ENCODE results near the gene TMEM240. TPM values are rescaled to one million over a fixed set of nuclear protein-coding genes. Genes with fewer than 3 reads are reported as not detected.

The TMEM240 gene
- total RNA-seq, 4 donors from 2014 or later: 0.57 to 2.6 (median 2.0) TPM; not detected in 1

DNA sequence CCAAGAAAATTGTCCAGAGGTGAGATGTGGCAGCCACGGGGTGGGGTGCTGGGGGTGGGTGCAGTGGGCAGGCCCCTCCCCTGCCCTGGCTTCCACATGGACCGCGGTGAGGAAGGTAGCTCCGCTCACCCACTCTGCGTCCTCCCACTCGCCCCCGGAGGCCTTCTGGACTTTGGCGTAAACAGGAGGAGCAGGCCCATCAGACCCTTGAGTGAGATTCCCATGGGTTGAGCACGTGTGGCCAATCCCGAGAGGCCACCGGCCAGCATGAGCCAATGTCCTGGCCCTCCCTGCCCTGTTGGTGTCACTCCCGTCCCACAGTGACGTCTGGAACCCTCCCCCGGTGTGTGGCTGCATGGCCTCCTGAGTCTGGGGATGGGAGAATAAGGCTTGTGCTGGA is 8.2 kb upstream of the TMEM240 start:
- H3K4me3 ChIP-seq (ENCODE audit: low read depth, poor library complexity, severe bottlenecking): no peak overlapping the region
- no peak for DNase-seq (ENCODE audit: low spot score in 2 of 2)
- intact Hi-C loops (cut with DNase I; ENCODE audit: low total_unique reads): no loop called here
- 73 to 81% methylated on average over 12 to 14 of the region's 14 CpGs for WGBS, 2 donors
- TF ChIP-seq POLR2A (IDR thresholded peaks at IDR 0.05): no peak
- TF ChIP-seq, protein P1, sequence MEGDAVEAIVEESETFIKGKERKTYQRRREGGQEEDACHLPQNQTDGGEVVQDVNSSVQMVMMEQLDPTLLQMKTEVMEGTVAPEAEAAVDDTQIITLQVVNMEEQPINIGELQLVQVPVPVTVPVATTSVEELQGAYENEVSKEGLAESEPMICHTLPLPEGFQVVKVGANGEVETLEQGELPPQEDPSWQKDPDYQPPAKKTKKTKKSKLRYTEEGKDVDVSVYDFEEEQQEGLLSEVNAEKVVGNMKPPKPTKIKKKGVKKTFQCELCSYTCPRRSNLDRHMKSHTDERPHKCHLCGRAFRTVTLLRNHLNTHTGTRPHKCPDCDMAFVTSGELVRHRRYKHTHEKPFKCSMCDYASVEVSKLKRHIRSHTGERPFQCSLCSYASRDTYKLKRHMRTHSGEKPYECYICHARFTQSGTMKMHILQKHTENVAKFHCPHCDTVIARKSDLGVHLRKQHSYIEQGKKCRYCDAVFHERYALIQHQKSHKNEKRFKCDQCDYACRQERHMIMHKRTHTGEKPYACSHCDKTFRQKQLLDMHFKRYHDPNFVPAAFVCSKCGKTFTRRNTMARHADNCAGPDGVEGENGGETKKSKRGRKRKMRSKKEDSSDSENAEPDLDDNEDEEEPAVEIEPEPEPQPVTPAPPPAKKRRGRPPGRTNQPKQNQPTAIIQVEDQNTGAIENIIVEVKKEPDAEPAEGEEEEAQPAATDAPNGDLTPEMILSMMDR (IDR thresholded peaks at IDR 0.05): no peak

DNA sequence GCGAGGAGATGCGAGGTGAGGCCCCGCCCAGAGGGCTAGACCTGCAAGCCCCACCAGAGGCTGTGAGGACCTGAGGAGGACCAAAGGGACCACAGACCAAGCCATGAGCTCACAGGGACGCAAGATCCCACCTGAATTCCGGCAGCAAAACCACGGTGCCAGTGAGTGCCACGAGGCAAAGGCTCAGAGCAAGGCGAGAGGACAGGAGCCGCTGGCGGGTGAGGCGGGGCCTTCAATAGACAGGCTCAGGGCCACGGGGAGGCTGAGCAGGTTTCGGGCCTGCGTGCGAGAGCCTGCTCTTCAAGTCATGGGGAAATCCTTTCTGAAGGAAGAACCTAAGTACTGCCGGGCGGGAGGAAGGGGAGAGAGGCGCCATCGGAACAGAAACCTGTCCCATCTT is 7.1 kb upstream of the TMEM240 start:
- no peak overlapping the region for H3K4me3 ChIP-seq (ENCODE audit: low read depth, poor library complexity, severe bottlenecking)
- TF ChIP-seq, protein P1 (IDR thresholded peaks at IDR 0.05): no peak
- TF ChIP-seq POLR2A (IDR thresholded peaks at IDR 0.05): no peak
- intact Hi-C loops (cut with DNase I; ENCODE audit: low total_unique reads): no loop called here
- WGBS, 2 donors: 87 to 90% methylated on average over 17 to 19 of the region's 19 CpGs
- DNase-seq (ENCODE audit: low spot score in 2 of 2): no peak

GRCh38 chr1:1547011-1547410 is 6.6 kb upstream of the TMEM240 start:
- WGBS, 2 donors: 86 to 89% methylated on average over 9 of the region's 9 CpGs
- no peak for DNase-seq (ENCODE audit: low spot score in 2 of 2)
- H3K4me3 ChIP-seq (ENCODE audit: low read depth, poor library complexity, severe bottlenecking): no peak overlapping the region
- intact Hi-C loops (cut with DNase I; ENCODE audit: low total_unique reads): no loop called here
- no peak for TF ChIP-seq POLR2A (IDR thresholded peaks at IDR 0.05)
- TF ChIP-seq, protein P1 (IDR thresholded peaks at IDR 0.05): no peak

DNA sequence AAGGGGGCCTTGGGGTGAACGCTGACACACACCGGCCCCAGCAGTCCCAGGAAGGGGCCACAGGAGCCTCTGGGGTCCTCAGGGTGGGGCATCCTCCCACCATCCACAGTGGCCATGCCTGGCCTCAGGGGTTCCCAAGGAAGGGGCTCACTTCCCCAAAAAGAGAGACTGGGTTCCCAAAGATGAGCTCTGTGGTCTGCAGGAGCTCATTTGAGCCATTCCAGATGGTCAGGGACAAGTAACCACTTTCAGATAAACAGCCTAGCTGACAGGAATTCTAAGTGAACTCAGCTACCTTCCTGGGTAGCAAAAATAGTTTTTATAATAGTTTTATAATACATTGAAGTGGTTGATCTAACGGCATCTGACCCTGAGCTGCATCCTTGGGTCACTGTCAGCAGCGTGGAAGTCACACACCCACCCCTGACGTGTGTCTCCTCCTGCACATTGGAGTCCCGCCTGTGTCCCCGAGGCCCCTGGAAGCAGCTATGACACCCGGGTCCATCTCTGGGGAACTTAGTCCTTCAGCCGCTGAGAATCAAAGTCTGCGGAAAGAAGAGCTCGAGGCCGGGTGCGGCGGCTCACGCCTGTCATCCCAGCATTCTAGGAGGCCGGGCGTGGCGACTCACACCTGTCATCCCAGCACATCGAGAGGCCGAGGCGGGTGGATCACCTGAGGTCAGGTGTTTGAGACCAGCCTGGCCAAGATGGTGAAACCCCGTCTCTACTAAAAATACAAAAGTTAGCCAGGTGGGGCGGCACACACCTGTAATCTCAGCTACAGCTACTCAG is 5.7 kb upstream of the TMEM240 start:
- 78 to 87% methylated on average over 21 to 22 of the region's 23 CpGs for WGBS, 2 donors

GRCh38 chr1:1544544-1544943 is 4.1 kb upstream of the TMEM240 start:
- DNase-seq (ENCODE audit: low spot score in 2 of 2): no peak
- H3K4me3 ChIP-seq (ENCODE audit: low read depth, poor library complexity, severe bottlenecking): no peak overlapping the region
- TF ChIP-seq, protein P1 (IDR thresholded peaks at IDR 0.05): no peak
- TF ChIP-seq POLR2A (IDR thresholded peaks at IDR 0.05): no peak
- intact Hi-C loops (cut with DNase I; ENCODE audit: low total_unique reads): loop anchor here (5.0 kb wide), 1 partner anchor 1828 kb away; no protein-coding TSS in a partner anchor
- WGBS, 2 donors: 83 to 92% methylated on average over 10 of the region's 10 CpGs

More for the DNA sequence above, 5.7 kb upstream of the TMEM240 start:
- no peak overlapping the region for H3K4me3 ChIP-seq (ENCODE audit: low read depth, poor library complexity, severe bottlenecking)
- DNase-seq (ENCODE audit: low spot score in 2 of 2): no peak
- TF ChIP-seq, protein P1 (IDR thresholded peaks at IDR 0.05): no peak
- intact Hi-C loops (cut with DNase I; ENCODE audit: low total_unique reads): no loop called here
